HepG2 (cell line): Measurements from ENCODE around the gene MYO16. TPM values are rescaled to one million over a fixed set of nuclear protein-coding genes. Genes with fewer than 3 reads are reported as not detected.

ENCODE experiments used
- ATAC-seq: fragments of 200-7000 bp; cut with Tn5 transposase; 3 replicates; pipeline ENCODE4 v1.9.1; 2020; ENCODE audit warnings: mild to moderate bottlenecking, moderate library complexity
- BruUV-seq: library from RNA; stranded (reverse); fragments of 400-500 nt; replicated peaks from 2 replicates; lab custom pipeline; 2021; lab: Mats Ljungman, UMichigan
- CTCF ChIA-PET: fragments of 300-600 bp; formaldehyde crosslinking; extraction: SDS; loops from one replicate; lab custom pipeline; 2021; ENCODE audit warnings: low total read pairs, inconsistent platforms, low intra/inter-chr PET ratio; lab: Yijun Ruan, JAX
- POLR2A ChIA-PET: fragments of 350-600 bp; sonication (Branson Sonifier 250); formaldehyde crosslinking; loops from one replicate; lab custom pipeline; 2020; ENCODE audit warnings: antibody characterized with exemption, inconsistent platforms; lab: Yijun Ruan, JAX
- DNase-seq: peaks from one replicate; pipeline ENCODE4 v3.0.0-alpha.2; 2015; ENCODE audit warnings: low spot score
- FAIRE-seq: peaks from 3 replicates; lab custom pipeline; 2011; peaks lifted over from hg19 to GRCh38; lab: Jason Lieb, UNC
- H2AFZ ChIP-seq: one replicate; pipeline ENCODE4 v1.6.1; 2011; ENCODE audit warnings: low read length, inconsistent platforms
- H3K27ac ChIP-seq: fragments of 300-600 bp; 3 replicates; pipeline ENCODE4 v1.8.0; 2011; ENCODE audit warnings: mixed run types, mild to moderate bottlenecking, mixed read lengths, low read length, inconsistent platforms; ENCODE audit not compliant: insufficient read depth; ENCODE audit errors: extremely low read length
- H3K27me3 ChIP-seq, 2 experiments: fragments of 200-600 bp in 1 of 2; 2 replicates in 1 of 2; 3 replicates in 1 of 2; pipeline versions ENCODE4 v1.6.0 to v1.8.0; 2011; ENCODE audit warnings: low read length in 2 of 2, mild to moderate bottlenecking in 2 of 2, moderate library complexity in 2 of 2, inconsistent platforms in 1 of 2; ENCODE audit not compliant: insufficient read depth in 2 of 2, control insufficient read depth in 1 of 2
- H3K36me3 ChIP-seq, 2 experiments: fragments of 200-600 bp in 1 of 2; replicated peaks in 1 of 2; 2 replicates in 1 of 2; 3 replicates in 1 of 2; pipeline versions ENCODE4 v1.5.1 to v1.8.0; 2011; ENCODE audit warnings: low read length in 2 of 2, inconsistent platforms in 1 of 2; ENCODE audit not compliant: insufficient read depth in 2 of 2, control insufficient read depth in 1 of 2
- H3K4me1 ChIP-seq: 2 replicates; pipeline ENCODE4 v1.5.1; 2012; ENCODE audit warnings: low read length, inconsistent platforms; ENCODE audit not compliant: insufficient read depth
- H3K4me2 ChIP-seq: 2 replicates; pipeline ENCODE4 v1.6.0; 2011; ENCODE audit warnings: low read depth, low read length, inconsistent platforms
- H3K4me3 ChIP-seq, 3 experiments: fragments of 200-600 bp in 1 of 3; sonication (generic), shearing (Covaris generic) in 1 of 3; replicated peaks in 1 of 3; 2 replicates each; pipeline ENCODE4 v1.5.1; 2011 to 2016; ENCODE audit warnings: low read length in 3 of 3, inconsistent platforms in 2 of 3, low read depth in 2 of 3, mild to moderate bottlenecking in 2 of 3, control low read depth in 1 of 3, mixed read lengths in 1 of 3; ENCODE audit not compliant: insufficient read depth in 1 of 3
- H3K79me2 ChIP-seq: one replicate; pipeline ENCODE4 v1.6.1; 2011; ENCODE audit warnings: low read length, inconsistent platforms; ENCODE audit not compliant: insufficient read depth
- H3K9ac ChIP-seq: 2 replicates; pipeline ENCODE4 v1.6.0; 2011; ENCODE audit warnings: mild to moderate bottlenecking, low read depth, low read length, inconsistent platforms; ENCODE audit not compliant: insufficient read depth
- H3K9me3 ChIP-seq: 2 replicates; pipeline ENCODE4 v1.5.1; 2012; ENCODE audit warnings: mild to moderate bottlenecking, low read length
- H4K20me1 ChIP-seq: 2 replicates; pipeline ENCODE4 v1.6.0; 2011; ENCODE audit warnings: inconsistent platforms, mild to moderate bottlenecking, low read length, moderate library complexity; ENCODE audit not compliant: insufficient read depth
- AKAP8 ChIP-seq: sonication (generic); formaldehyde crosslinking; IDR thresholded peaks from 2 replicates; pipeline ENCODE4 v1.5.1; 2020; ENCODE audit warnings: mild to moderate bottlenecking, missing genetic modification reagents
- CREB3 ChIP-seq: sonication (generic); formaldehyde crosslinking; IDR thresholded peaks from 2 replicates; pipeline ENCODE4 v1.5.0; 2020; ENCODE audit warnings: missing genetic modification reagents
- DNMT1 ChIP-seq: sonication (generic); formaldehyde crosslinking; IDR thresholded peaks from 2 replicates; pipeline ENCODE4 v1.5.1; 2020; ENCODE audit warnings: mild to moderate bottlenecking, missing genetic modification reagents
- DR1 ChIP-seq: sonication (generic); formaldehyde crosslinking; IDR thresholded peaks from 2 replicates; pipeline ENCODE4 v1.8.0; 2021; ENCODE audit warnings: mild to moderate bottlenecking, missing genetic modification reagents, inconsistent platforms
- GTF3A ChIP-seq: sonication (generic); formaldehyde crosslinking; conservative IDR thresholded peaks from 2 replicates; pipeline ENCODE4 v1.4.0; 2020; ENCODE audit warnings: mild to moderate bottlenecking, missing genetic modification reagents
- HNRNPL ChIP-seq: fragments of 200-400 bp; formaldehyde crosslinking; IDR thresholded peaks from 2 replicates; pipeline ENCODE4 v1.6.1; 2017; ENCODE audit warnings: mild to moderate bottlenecking, low read depth, low read length
- MED8 ChIP-seq: sonication (generic); formaldehyde crosslinking; IDR thresholded peaks from 2 replicates; pipeline ENCODE4 v1.8.1; 2023; ENCODE audit warnings: mild to moderate bottlenecking, missing genetic modification reagents; ENCODE audit not compliant: insufficient replicate concordance
- RFX3 ChIP-seq: IDR thresholded peaks from 2 replicates; pipeline ENCODE4 v1.6.1; 2016; ENCODE audit warnings: missing biosample characterization, missing genetic modification reagents
- SIN3A ChIP-seq: IDR thresholded peaks from 2 replicates; pipeline ENCODE4 v1.6.1; 2011; ENCODE audit warnings: low read depth, mild to moderate bottlenecking, control low read depth, low read length, borderline replicate concordance
- SP140L ChIP-seq: sonication (generic); formaldehyde crosslinking; IDR thresholded peaks from 2 replicates; pipeline ENCODE4 v1.4.0; 2020; ENCODE audit warnings: missing genetic modification reagents, borderline replicate concordance
- ZBTB49 ChIP-seq: sonication (generic); formaldehyde crosslinking; IDR thresholded peaks from 2 replicates; pipeline ENCODE4 v1.4.0; 2020; ENCODE audit warnings: missing genetic modification reagents, borderline replicate concordance
- ZFP37 ChIP-seq: sonication (generic); formaldehyde crosslinking; IDR thresholded peaks from 2 replicates; pipeline ENCODE4 v1.4.0; 2020; ENCODE audit warnings: missing genetic modification reagents, borderline replicate concordance
- ZNF367 ChIP-seq: sonication (generic); formaldehyde crosslinking; IDR thresholded peaks from 2 replicates; pipeline ENCODE4 v1.4.0; 2020; ENCODE audit warnings: missing genetic modification reagents, borderline replicate concordance
- ZNF572 ChIP-seq: sonication (generic); formaldehyde crosslinking; IDR thresholded peaks from 2 replicates; pipeline ENCODE4 v1.5.1; 2020; ENCODE audit warnings: mild to moderate bottlenecking, missing genetic modification reagents
- ZNF749 ChIP-seq: sonication (generic); formaldehyde crosslinking; IDR thresholded peaks from 2 replicates; pipeline ENCODE4 v1.8.0; 2022; ENCODE audit warnings: mild to moderate bottlenecking, missing genetic modification reagents, moderate library complexity, borderline replicate concordance
- ZNF766 ChIP-seq: sonication (generic); formaldehyde crosslinking; IDR thresholded peaks from 2 replicates; pipeline ENCODE4 v1.5.0; 2020; ENCODE audit warnings: missing genetic modification reagents, borderline replicate concordance
- ZNF878 ChIP-seq: sonication (generic); formaldehyde crosslinking; IDR thresholded peaks from 2 replicates; pipeline ENCODE4 v1.8.1; 2023; ENCODE audit warnings: mild to moderate bottlenecking, missing genetic modification reagents, moderate library complexity
- ZSCAN29 ChIP-seq: sonication (generic); formaldehyde crosslinking; conservative IDR thresholded peaks from 2 replicates; pipeline ENCODE4 v1.4.0; 2020; ENCODE audit warnings: mild to moderate bottlenecking, missing genetic modification reagents
- WGBS: methylation state at CpG from one replicate; pipeline ENCODE4 v1.1.6; 2017; ENCODE audit warnings: low lambda C conversion rate; 5-methylcytosine and 5-hydroxymethylcytosine counted together
- in situ Hi-C: cut with HindIII; loops from 2 replicates; pipeline ENCODE4 v1.10.0; 2017; ENCODE audit warnings: low pct_unique_long_range_greater_than_20kb; ENCODE audit not compliant: extremely low pct_ligation_motif_present
- intact Hi-C: fragments of 100-400 bp; cut with micrococcal nuclease; formaldehyde crosslinking; loops from one replicate; pipeline ENCODE4 v1.10.0; 2022; ENCODE audit not compliant: unreplicated experiment
- polyA plus RNA-seq, 8 experiments: library from polyadenylated mRNA; depleted of rRNA in 3 of 8; stranded (reverse) in 7 of 8; unstranded in 1 of 8; fragments of >200 nt; fragmentation: Illumina TruSeq in 4 of 8; extraction: Trizol in 4 of 8; gene quantifications; 2 replicates each; pipeline versions ENCODE4 v1.2.1 to v1.2.3, GENCODE V29; 2011 to 2016; ENCODE audit warnings: low read depth in 4 of 8, missing spikeins in 1 of 8, mixed read lengths in 1 of 8; ENCODE audit not compliant: insufficient read depth in 1 of 8
- total RNA-seq, 5 experiments: library from RNA; depleted of rRNA; stranded (reverse); fragments of >200 nt; fragmentation: Illumina TruSeq; extraction: Trizol; gene quantifications; 2 replicates each; pipeline ENCODE4 v1.2.3, GENCODE V29; 2016; ENCODE audit warnings: low read depth in 1 of 5
- TF ChIP-seq, protein P1 (sequence below): sonication (generic); formaldehyde crosslinking; IDR thresholded peaks from 2 replicates; pipeline ENCODE4 v1.5.0; 2020; ENCODE audit warnings: missing genetic modification reagents, mild to moderate bottlenecking, borderline replicate concordance
- TF ChIP-seq, protein P2 (sequence below): IDR thresholded peaks from 2 replicates; pipeline ENCODE4 v1.6.1; 2012; ENCODE audit warnings: low read depth, low read length, improper control_type of control experiment

MYO16 gene
- total and polyA plus RNA-seq, 2 of the 13 experiments (the other 11 are each of a cell fraction or from before 2014, with no cell fraction given), result not detected

- ATAC-seq (no peak), DNase-seq (no peak), FAIRE-seq (no peak)
- Histone ChIP-seq H3K27ac (no peak overlapping the region), H3K4me1 (no peaks in the 10 kb centered on the region), H3K27me3 (no peaks in the 10 kb centered on the region), H3K9ac (no peak overlapping the region), H3K79me2 (no peaks in the 10 kb centered on the region), H3K36me3 (no peaks in the 10 kb centered on the region), H2AFZ (no peak overlapping the region), H3K4me2 (no peak overlapping the region), H3K4me3 (no peak overlapping the region), H4K20me1 (no peaks in the 10 kb centered on the region), H3K9me3 (peaks cover 66% of the 10 kb centered on the region)
- in situ Hi-C loops, result no loop called here
- ChIA-PET CTCF (no interaction called here), POLR2A (no interaction called here)
- TF ChIP-seq HNRNPL, result no peak
- TF ChIP-seq ZFP37, result no peak
- TF ChIP-seq, protein P1, sequence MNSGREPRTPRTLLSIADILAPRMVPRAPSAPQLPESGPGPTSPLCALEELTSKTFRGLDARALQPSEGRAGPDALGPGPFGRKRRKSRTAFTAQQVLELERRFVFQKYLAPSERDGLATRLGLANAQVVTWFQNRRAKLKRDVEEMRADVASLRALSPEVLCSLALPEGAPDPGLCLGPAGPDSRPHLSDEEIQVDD, result no peak
- no peak for TF ChIP-seq DNMT1 (CRISPR knock-in tag)
- no peak for TF ChIP-seq GTF3A (CRISPR knock-in tag)
- TF ChIP-seq AKAP8 (CRISPR knock-in tag), result no peak
- no peak for TF ChIP-seq ZSCAN29 (CRISPR knock-in tag)
- no peak for TF ChIP-seq ZNF749 (CRISPR knock-in tag)
- TF ChIP-seq ZNF367 (CRISPR knock-in tag), result no peak
- TF ChIP-seq DR1, result no peak
- TF ChIP-seq ZBTB49 (CRISPR knock-in tag), result no peak
- no peak for TF ChIP-seq CREB3 (CRISPR knock-in tag)
- TF ChIP-seq, protein P2, sequence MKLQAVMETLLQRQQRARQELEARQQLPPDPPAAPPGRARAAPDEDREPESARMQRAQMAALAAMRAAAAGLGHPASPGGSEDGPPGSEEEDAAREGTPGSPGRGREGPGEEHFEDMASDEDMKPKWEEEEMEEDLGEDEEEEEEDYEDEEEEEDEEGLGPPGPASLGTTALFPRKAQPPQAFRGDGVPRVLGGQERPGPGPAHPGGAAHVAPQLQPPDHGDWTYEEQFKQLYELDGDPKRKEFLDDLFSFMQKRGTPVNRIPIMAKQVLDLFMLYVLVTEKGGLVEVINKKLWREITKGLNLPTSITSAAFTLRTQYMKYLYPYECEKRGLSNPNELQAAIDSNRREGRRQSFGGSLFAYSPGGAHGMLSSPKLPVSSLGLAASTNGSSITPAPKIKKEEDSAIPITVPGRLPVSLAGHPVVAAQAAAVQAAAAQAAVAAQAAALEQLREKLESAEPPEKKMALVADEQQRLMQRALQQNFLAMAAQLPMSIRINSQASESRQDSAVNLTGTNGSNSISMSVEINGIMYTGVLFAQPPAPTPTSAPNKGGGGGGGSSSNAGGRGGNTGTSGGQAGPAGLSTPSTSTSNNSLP, result no peak
- no peak for TF ChIP-seq ZNF878 (CRISPR knock-in tag)
- TF ChIP-seq RFX3, result no peak
- TF ChIP-seq SP140L, result no peak
- no peak for TF ChIP-seq SIN3A
- no peak for TF ChIP-seq ZNF572 (CRISPR knock-in tag)
- no peak for TF ChIP-seq ZNF766 (CRISPR knock-in tag)
- no peak for TF ChIP-seq MED8
- BruUV-seq, result no TSS peak
- intact Hi-C loops, result no loop called here
- WGBS, result 57% methylated on average over 1 of the region's 2 CpGs
Measured at GRCh38 chr13:108606424-108606823, 23.0 kb upstream of the MYO16 start.
